ENCODE results near the gene PRAC2. TPM values are rescaled to one million over a fixed set of nuclear protein-coding genes. Genes with fewer than 3 reads are reported as not detected.

PRAC2 gene
- total and polyA plus RNA-seq, 3 donors from 2014 or later, result 0.86 to 3.2 (median 2.6) TPM

DNA sequence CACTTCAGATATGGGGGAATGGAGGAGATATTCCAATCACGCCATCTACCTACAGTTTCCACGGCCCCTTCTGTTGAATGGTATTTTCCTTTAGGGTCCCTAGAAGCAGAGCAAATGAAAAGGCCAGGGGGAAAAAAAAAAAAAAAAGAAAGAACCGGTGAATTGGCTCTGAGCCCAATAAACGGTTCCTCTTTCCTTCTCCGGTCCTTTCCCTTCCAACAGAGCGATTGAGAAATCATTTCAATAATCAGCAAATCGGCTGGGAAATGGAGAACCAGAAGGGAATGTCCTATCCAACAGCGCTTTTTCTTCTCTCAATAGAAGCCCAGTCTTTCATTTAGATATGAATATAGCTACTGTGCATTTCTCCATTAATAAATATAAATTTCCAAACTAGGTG is 32.4 kb downstream of the PRAC2 start:
- no peaks in the 10 kb centered on the region for H3K9me3 ChIP-seq
- H3K4me3 ChIP-seq, result peak overlapping the region; percentile 15 to 29
- WGBS, 2 donors, result 29 to 30% methylated on average over 8 of the region's 8 CpGs
- TF ChIP-seq POLR2A (IDR thresholded peaks at IDR 0.05), result no peak
- TF ChIP-seq, protein P1, sequence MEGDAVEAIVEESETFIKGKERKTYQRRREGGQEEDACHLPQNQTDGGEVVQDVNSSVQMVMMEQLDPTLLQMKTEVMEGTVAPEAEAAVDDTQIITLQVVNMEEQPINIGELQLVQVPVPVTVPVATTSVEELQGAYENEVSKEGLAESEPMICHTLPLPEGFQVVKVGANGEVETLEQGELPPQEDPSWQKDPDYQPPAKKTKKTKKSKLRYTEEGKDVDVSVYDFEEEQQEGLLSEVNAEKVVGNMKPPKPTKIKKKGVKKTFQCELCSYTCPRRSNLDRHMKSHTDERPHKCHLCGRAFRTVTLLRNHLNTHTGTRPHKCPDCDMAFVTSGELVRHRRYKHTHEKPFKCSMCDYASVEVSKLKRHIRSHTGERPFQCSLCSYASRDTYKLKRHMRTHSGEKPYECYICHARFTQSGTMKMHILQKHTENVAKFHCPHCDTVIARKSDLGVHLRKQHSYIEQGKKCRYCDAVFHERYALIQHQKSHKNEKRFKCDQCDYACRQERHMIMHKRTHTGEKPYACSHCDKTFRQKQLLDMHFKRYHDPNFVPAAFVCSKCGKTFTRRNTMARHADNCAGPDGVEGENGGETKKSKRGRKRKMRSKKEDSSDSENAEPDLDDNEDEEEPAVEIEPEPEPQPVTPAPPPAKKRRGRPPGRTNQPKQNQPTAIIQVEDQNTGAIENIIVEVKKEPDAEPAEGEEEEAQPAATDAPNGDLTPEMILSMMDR (IDR thresholded peaks at IDR 0.05), result no peak
- H3K36me3 ChIP-seq (ENCODE audit: low read depth, missing control alignments), result no peaks in the 10 kb centered on the region
- H3K27me3 ChIP-seq, result no peaks in the 10 kb centered on the region
- no peak overlapping the region for H3K27ac ChIP-seq
- intact Hi-C loops (cut with DNase I; ENCODE audit: low total_unique reads), result no loop called here
- peaks cover 14% of the 10 kb centered on the region for H3K4me1 ChIP-seq
- DNase-seq, result no peak

GRCh38 chr17:48756830-48757251 is 33.9 kb downstream of the PRAC2 start:
- peaks cover 19% of the 10 kb centered on the region for H3K4me1 ChIP-seq
- TF ChIP-seq POLR2A (IDR thresholded peaks at IDR 0.05), result no peak
- TF ChIP-seq, protein P1 (IDR thresholded peaks at IDR 0.05), result no peak
- WGBS, 2 donors, result 43 to 44% methylated on average over 3 of the region's 3 CpGs
- no peaks in the 10 kb centered on the region for H3K36me3 ChIP-seq (ENCODE audit: low read depth, missing control alignments)
- intact Hi-C loops (cut with DNase I; ENCODE audit: low total_unique reads), result no loop called here
- no peaks in the 10 kb centered on the region for H3K27me3 ChIP-seq
- H3K9me3 ChIP-seq, result no peaks in the 10 kb centered on the region
- no peak overlapping the region for H3K27ac ChIP-seq
- no peak overlapping the region for H3K4me3 ChIP-seq
- DNase-seq, result no peak

- intact Hi-C loops (cut with DNase I; ENCODE audit: low total_unique reads), result no loop called here
- Histone ChIP-seq H3K9me3 (no peaks in the 10 kb centered on the region), H3K36me3 (ENCODE audit: low read depth, missing control alignments) (no peaks in the 10 kb centered on the region), H3K27ac (no peak overlapping the region), H3K4me1 (peaks cover 19% of the 10 kb centered on the region), H3K27me3 (no peaks in the 10 kb centered on the region), H3K4me3 (no peak overlapping the region)
- no peak for TF ChIP-seq POLR2A (IDR thresholded peaks at IDR 0.05)
- TF ChIP-seq, protein P1 (IDR thresholded peaks at IDR 0.05), result no peak
- no peak for DNase-seq
- 43 to 62% methylated on average over 2 of the region's 2 CpGs for WGBS, 2 donors
These were observed 34.6 kb downstream of the PRAC2 start for GRCh38 chr17:48757524-48757961.

DNA sequence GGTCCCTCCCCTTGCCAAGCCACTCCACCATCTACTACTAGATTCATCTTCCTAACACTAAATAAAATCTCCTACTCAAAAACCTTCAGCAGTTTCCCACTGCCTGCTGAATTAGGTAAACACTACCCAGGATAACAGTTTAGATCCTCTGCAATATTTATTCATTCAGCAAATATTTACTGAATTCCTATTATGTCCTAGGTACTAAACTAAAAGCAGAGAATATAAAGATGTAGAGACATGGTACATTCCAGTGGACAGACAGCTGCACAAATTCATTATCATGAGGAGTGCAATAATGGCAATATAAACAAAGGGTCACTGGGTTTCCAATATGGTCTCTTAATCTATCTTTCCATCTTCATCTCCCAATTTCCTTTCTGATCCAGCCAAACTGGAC is 36.3 kb downstream of the PRAC2 start:
- Histone ChIP-seq H3K4me1 (peaks cover 19% of the 10 kb centered on the region), H3K27me3 (no peaks in the 10 kb centered on the region), H3K4me3 (no peak overlapping the region), H3K9me3 (no peaks in the 10 kb centered on the region), H3K27ac (no peak overlapping the region), H3K36me3 (ENCODE audit: low read depth, missing control alignments) (no peaks in the 10 kb centered on the region)
- TF ChIP-seq, protein P1 (IDR thresholded peaks at IDR 0.05), result no peak
- TF ChIP-seq POLR2A (IDR thresholded peaks at IDR 0.05), result no peak
- intact Hi-C loops (cut with DNase I; ENCODE audit: low total_unique reads), result no loop called here
- no peak for DNase-seq

- TF ChIP-seq, protein P1 (IDR thresholded peaks at IDR 0.05), result no peak
- TF ChIP-seq POLR2A (IDR thresholded peaks at IDR 0.05), result no peak
- no peaks in the 10 kb centered on the region for H3K9me3 ChIP-seq
- peak; percentile 65 for DNase-seq
These were observed 37.4 kb downstream of the PRAC2 start for GRCh38 chr17:48760411-48760810.

More at GRCh38 chr17:48760411-48760810, 37.4 kb downstream of the PRAC2 start:
- intact Hi-C loops (cut with DNase I; ENCODE audit: low total_unique reads), result no loop called here
- peaks cover 13% of the 10 kb centered on the region for H3K4me1 ChIP-seq
- H3K27me3 ChIP-seq, result no peaks in the 10 kb centered on the region
- WGBS, 2 donors, result 28 to 37% methylated on average over 4 of the region's 4 CpGs
- H3K27ac ChIP-seq, result no peak overlapping the region
- H3K36me3 ChIP-seq (ENCODE audit: low read depth, missing control alignments), result no peaks in the 10 kb centered on the region
- H3K4me3 ChIP-seq, result no peak overlapping the region
